ENCODE results near the gene LMCD1.

LMCD1 gene

GRCh38 chr3:8501371-8502131 lies at the start of gene LMCD1:
Gene LMCD1, plus strand, starts transcription at chr3:8501823. Its CDS starts 116 bp downstream, at chr3:8501939.
- no peak for DNase-seq

- DNase-seq, result no peak
Observed at GRCh38 chr3:8452112-8452511, 49.5 kb upstream of the LMCD1 start.

- DNase-seq, result no peak
Observed at GRCh38 chr3:8453153-8453552, 48.5 kb upstream of the LMCD1 start.

GRCh38 chr3:8455526-8456411 lies 45.9 kb upstream of the LMCD1 start:
- no peak for DNase-seq

GRCh38 chr3:8456412-8456811 lies 45.2 kb upstream of the LMCD1 start:
- no peak for DNase-seq

- DNase-seq, result no peak
Observed at GRCh38 chr3:8457039-8457438, 44.6 kb upstream of the LMCD1 start.

GRCh38 chr3:8458238-8458661 lies 43.4 kb upstream of the LMCD1 start:
- no peak for DNase-seq

- no peak for DNase-seq
Observed at GRCh38 chr3:8458711-8459110, 42.9 kb upstream of the LMCD1 start.

- DNase-seq, result no peak
Observed at GRCh38 chr3:8460050-8460708, 41.4 kb upstream of the LMCD1 start.

GRCh38 chr3:8460815-8461456 lies 40.7 kb upstream of the LMCD1 start:
- DNase-seq, result no peak

GRCh38 chr3:8464668-8465067 lies 37.0 kb upstream of the LMCD1 start:
- DNase-seq, result no peak

GRCh38 chr3:8466526-8466925 lies 35.1 kb upstream of the LMCD1 start:
- DNase-seq, result no peak

GRCh38 chr3:8470801-8471200 lies 30.8 kb upstream of the LMCD1 start:
- no peak for DNase-seq

- no peak for DNase-seq
Observed at GRCh38 chr3:8472549-8472948, 29.1 kb upstream of the LMCD1 start.

GRCh38 chr3:8473029-8473428 lies 28.6 kb upstream of the LMCD1 start:
- no peak for DNase-seq

- no peak for DNase-seq
Observed at GRCh38 chr3:8473990-8474389, 27.6 kb upstream of the LMCD1 start.

GRCh38 chr3:8474991-8475390 lies 26.6 kb upstream of the LMCD1 start:
- no peak for DNase-seq

- no peak for DNase-seq
Observed at GRCh38 chr3:8480699-8481098, 20.9 kb upstream of the LMCD1 start.

- DNase-seq, result no peak
Observed at GRCh38 chr3:8481380-8481779, 20.2 kb upstream of the LMCD1 start.

GRCh38 chr3:8482263-8482662 lies 19.4 kb upstream of the LMCD1 start:
- no peak for DNase-seq

GRCh38 chr3:8482960-8483665 lies 18.5 kb upstream of the LMCD1 start:
- DNase-seq, result no peak

- no peak for DNase-seq
Observed at GRCh38 chr3:8484409-8485140, 17.0 kb upstream of the LMCD1 start.

Data from NCI-H2107 (cell line).